ENCODE results near the gene DBNDD1. TPM values are rescaled to one million over a fixed set of nuclear protein-coding genes. Genes with fewer than 3 reads are reported as not detected.

Gene DBNDD1
- total RNA-seq (2022; extraction: Qiagen RNA extraction; ENCODE audit: low read depth), result 45.5 to 65.7 TPM (median 58.6 TPM) in 5 replicates

DNA sequence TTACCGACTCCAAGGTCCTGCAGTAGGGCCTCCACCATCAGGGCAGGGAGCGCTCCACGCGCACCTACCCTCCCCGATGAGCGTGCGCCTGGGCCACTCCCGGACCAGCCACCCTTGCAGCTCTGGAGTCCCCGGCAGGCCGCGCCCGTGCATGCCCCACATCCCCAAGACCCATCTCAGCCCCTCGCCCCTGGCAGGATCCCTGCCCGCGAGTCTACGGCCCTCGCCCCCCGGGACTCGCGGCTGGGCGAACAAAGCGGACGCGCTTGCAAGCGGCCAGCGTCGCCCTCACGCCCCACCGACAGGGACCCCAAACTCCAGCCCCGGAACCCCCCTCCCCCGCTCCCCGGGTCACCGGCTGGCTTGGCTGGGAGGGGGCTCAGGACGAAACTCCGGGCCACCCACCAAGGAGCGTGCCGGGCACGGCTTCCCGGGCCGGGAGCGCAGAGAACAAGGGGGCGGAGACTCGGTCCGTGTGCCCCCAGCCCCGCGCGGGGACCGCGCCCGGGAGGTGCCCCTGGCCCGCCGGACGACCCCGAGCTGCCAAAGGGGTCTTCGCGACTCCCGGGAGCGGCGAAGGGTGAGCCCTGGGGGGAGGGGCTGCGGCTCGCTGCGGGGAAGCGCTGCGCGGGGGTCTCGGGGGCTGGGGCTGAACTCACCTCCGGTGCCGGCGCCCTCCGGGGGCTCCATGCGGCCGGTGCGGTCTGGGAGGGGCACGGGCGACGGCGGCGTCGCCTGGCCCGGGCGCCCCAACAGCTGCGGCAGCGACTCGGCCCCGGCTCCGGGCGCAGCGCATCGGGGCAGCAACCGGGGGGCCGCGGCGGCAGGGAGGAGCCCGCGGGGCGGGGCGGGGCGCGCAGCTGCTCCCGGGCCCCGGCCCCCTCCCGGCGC, at the start of gene DBNDD1:
Gene DBNDD1, minus strand, starts transcription at position 805 of the 891 bp plus-strand sequence. Its CDS starts 115 bp downstream, at position 690.

Other genes starting within 250 kb of the DBNDD1 start
- 25.2 to 38.5 TPM (median 34.0 TPM) in 5 replicates for gene FANCA, start 202.8 kb downstream of the DBNDD1 start, total RNA-seq (2022; extraction: Qiagen RNA extraction; ENCODE audit: low read depth)
- gene SPIRE2, start 191.0 kb downstream of the DBNDD1 start, total RNA-seq (2022; extraction: Qiagen RNA extraction; ENCODE audit: low read depth), result 5.9 to 8.4 TPM (median 7.9 TPM) in 5 replicates
- 60.9 to 74.7 TPM (median 73.0 TPM) in 5 replicates for gene TCF25, start 145.9 kb downstream of the DBNDD1 start, total RNA-seq (2022; extraction: Qiagen RNA extraction; ENCODE audit: low read depth)
- 4.5 to 7.3 TPM (median 6.4 TPM) in 5 replicates for gene MC1R, start 100.6 kb downstream of the DBNDD1 start, total RNA-seq (2022; extraction: Qiagen RNA extraction; ENCODE audit: low read depth)
- 199 to 259 TPM (median 236 TPM) in 5 replicates for gene TUBB3, start 96.1 kb downstream of the DBNDD1 start, total RNA-seq (2022; extraction: Qiagen RNA extraction; ENCODE audit: low read depth)
- gene DEF8, start 70.7 kb downstream of the DBNDD1 start, total RNA-seq (2022; extraction: Qiagen RNA extraction; ENCODE audit: low read depth), result 98.8 to 115 TPM (median 111 TPM) in 5 replicates
- not detected in 5 replicates for gene PRDM7, start 57.9 kb upstream of the DBNDD1 start, total RNA-seq (2022; extraction: Qiagen RNA extraction; ENCODE audit: low read depth)